DMS153 treated with DMSO at 0.1 percent for 48 hours (cell line): ENCODE results near the gene INHA.

ENCODE experiments used
- DNase-seq: peaks from one replicate; lab custom pipeline; 2025; ENCODE audit not compliant: unreplicated experiment; lab: John Stamatoyannopoulos, UW

The INHA gene

GRCh38 chr2:219540784-219541504 lies 31.2 kb upstream of the INHA start:
- no peak for DNase-seq

- peak; percentile 79 for DNase-seq
These were observed 30.4 kb upstream of the INHA start for GRCh38 chr2:219541611-219542180.

GRCh38 chr2:219542931-219543595 lies 29.0 kb upstream of the INHA start:
- DNase-seq, result no peak

GRCh38 chr2:219543596-219544358 lies 28.3 kb upstream of the INHA start, which contains the start of the genes CHPF and TMEM198:
CHPF (minus strand) TSS chr2:219543809; CDS start chr2:219543538, 271 bp downstream.
TMEM198 (plus strand) TSS chr2:219544028; CDS start chr2:219544728, 700 bp downstream.
- peak; percentile 92 for DNase-seq

GRCh38 chr2:219544567-219544966 lies 27.5 kb upstream of the INHA start:
- no peak for DNase-seq

- DNase-seq, result no peak
These were observed 26.7 kb upstream of the INHA start for GRCh38 chr2:219545295-219545942.

GRCh38 chr2:219545943-219546352 lies 26.2 kb upstream of the INHA start:
- DNase-seq, result no peak

- no peak for DNase-seq
These were observed 24.5 kb upstream of the INHA start for GRCh38 chr2:219547621-219548020.

- DNase-seq, result no peak
These were observed 23.1 kb upstream of the INHA start for GRCh38 chr2:219548990-219549389.

- no peak for DNase-seq
These were observed 22.5 kb upstream of the INHA start for GRCh38 chr2:219549619-219550018.

- DNase-seq, result peak; percentile 69
These were observed 20.4 kb upstream of the INHA start for GRCh38 chr2:219551441-219552381.

- DNase-seq, result peak; percentile 89
These were observed 19.5 kb upstream of the INHA start for GRCh38 chr2:219552382-219553167.

GRCh38 chr2:219553168-219553417 lies 19.0 kb upstream of the INHA start:
- DNase-seq, result no peak

- no peak for DNase-seq
These were observed 18.6 kb upstream of the INHA start for GRCh38 chr2:219553463-219553963.

- no peak for DNase-seq
These were observed 17.8 kb upstream of the INHA start for GRCh38 chr2:219554350-219554749.

GRCh38 chr2:219555956-219556355 lies 16.2 kb upstream of the INHA start:
- no peak for DNase-seq

GRCh38 chr2:219556413-219556812 lies 15.7 kb upstream of the INHA start:
- DNase-seq, result no peak

- DNase-seq, result no peak
These were observed 14.8 kb upstream of the INHA start for GRCh38 chr2:219557320-219557719.
